Measurements from ENCODE around the gene SLC1A2.

Gene SLC1A2

GRCh38 chr11:35290876-35291275 lies 128.5 kb downstream of the SLC1A2 start:
- no peak overlapping the region for H3K4me3 ChIP-seq (ENCODE audit: low read length)
- no peak for TF ChIP-seq CTCF (IDR thresholded peaks at IDR 0.05; ENCODE audit: insufficient read depth, low read depth, low read length, missing control alignments)
- DNase-seq (ENCODE audit: low read depth), result peak; percentile 91

- DNase-seq (ENCODE audit: low read depth), result peak; percentile 32
- TF ChIP-seq CTCF (IDR thresholded peaks at IDR 0.05; ENCODE audit: insufficient read depth, low read depth, low read length, missing control alignments), result no peak
- H3K4me3 ChIP-seq (ENCODE audit: low read length), result no peak overlapping the region
Measured at GRCh38 chr11:35289821-35290220, 129.5 kb downstream of the SLC1A2 start.

- no peak for TF ChIP-seq CTCF (IDR thresholded peaks at IDR 0.05; ENCODE audit: insufficient read depth, low read depth, low read length, missing control alignments)
- no peak overlapping the region for H3K4me3 ChIP-seq (ENCODE audit: low read length)
- DNase-seq (ENCODE audit: low read depth), result peak; percentile 22
Measured at GRCh38 chr11:35288817-35289541, 130.4 kb downstream of the SLC1A2 start.

- no peak overlapping the region for H3K4me3 ChIP-seq (ENCODE audit: low read length)
- no peak for TF ChIP-seq CTCF (IDR thresholded peaks at IDR 0.05; ENCODE audit: insufficient read depth, low read depth, low read length, missing control alignments)
- no peak for DNase-seq (ENCODE audit: low read depth)
Measured at GRCh38 chr11:35288309-35288708, 131.0 kb downstream of the SLC1A2 start.

- DNase-seq (ENCODE audit: low read depth), result no peak
- TF ChIP-seq CTCF (IDR thresholded peaks at IDR 0.05; ENCODE audit: insufficient read depth, low read depth, low read length, missing control alignments), result no peak
- no peak overlapping the region for H3K4me3 ChIP-seq (ENCODE audit: low read length)
Measured at GRCh38 chr11:35287344-35287890, 131.9 kb downstream of the SLC1A2 start.

GRCh38 chr11:35286126-35286525 lies 133.2 kb downstream of the SLC1A2 start:
- no peak for DNase-seq (ENCODE audit: low read depth)
- no peak overlapping the region for H3K4me3 ChIP-seq (ENCODE audit: low read length)
- TF ChIP-seq CTCF (IDR thresholded peaks at IDR 0.05; ENCODE audit: insufficient read depth, low read depth, low read length, missing control alignments), result no peak

- DNase-seq (ENCODE audit: low read depth), result no peak
- TF ChIP-seq CTCF (IDR thresholded peaks at IDR 0.05; ENCODE audit: insufficient read depth, low read depth, low read length, missing control alignments), result no peak
- no peak overlapping the region for H3K4me3 ChIP-seq (ENCODE audit: low read length)
Measured at GRCh38 chr11:35285471-35285870, 133.9 kb downstream of the SLC1A2 start.
